ENCODE data around the gene TGM1. TPM values are rescaled to one million over a fixed set of nuclear protein-coding genes. Genes with fewer than 3 reads are reported as not detected.

TGM1 gene
- total RNA-seq, 1 experiment from 2014 or later: 2.9 TPM

DNA sequence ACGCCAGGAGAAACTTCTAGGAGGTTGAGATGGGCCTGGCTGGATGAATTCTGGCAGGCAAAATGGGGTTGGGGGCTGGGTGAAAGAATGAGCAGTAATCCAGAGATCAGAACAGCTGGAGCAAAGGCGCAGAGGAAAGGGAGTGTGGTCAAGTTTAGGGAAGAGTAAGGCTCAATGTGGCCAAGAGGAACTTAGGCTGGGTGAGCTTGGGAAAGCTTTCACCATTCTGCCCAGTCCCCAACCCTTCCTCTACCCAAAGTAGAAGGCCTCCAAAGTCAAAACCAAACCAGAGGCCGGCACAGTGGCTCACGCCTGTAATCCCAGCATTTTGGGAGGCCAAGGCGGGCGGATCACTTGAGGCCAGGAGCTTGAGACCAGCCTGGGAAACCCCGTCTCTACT lies 18.7 kb upstream of the TGM1 start:
- H3K27ac Mint-ChIP-seq: no peak overlapping the region; a peak in 1 of 7 replicates
- Histone ChIP-seq H3T11ph (ENCODE audit: low read length) (no peak overlapping the region), H3K4me1 (ENCODE audit: insufficient read depth, low read length) (no peaks in the 10 kb centered on the region), H2BK15ac (ENCODE audit: low read depth, low read length) (no peak overlapping the region), H4K5ac (ENCODE audit: insufficient read length, low read depth, low read length) (no peak overlapping the region), H2BK120ac (ENCODE audit: low read depth, low read length, poor library complexity, severe bottlenecking) (no peak overlapping the region), H3K23me2 (ENCODE audit: insufficient read length, low read depth, low read length, poor library complexity, severe bottlenecking) (no peaks in the 10 kb centered on the region), H4K8ac (replicated peaks; ENCODE audit: insufficient read length, low read depth, low read length) (no peak overlapping the region), H3K56ac (ENCODE audit: insufficient read length, low read depth, low read length) (no peak overlapping the region), H3K9me3 (ENCODE audit: control insufficient read depth, low read depth, low read length) (no peaks in the 10 kb centered on the region), H3K4ac (ENCODE audit: low read depth, low read length) (no peak overlapping the region), H3K79me2 (ENCODE audit: insufficient read depth, low read length) (no peaks in the 10 kb centered on the region), H3K23ac (ENCODE audit: insufficient read length, low read depth, low read length) (no peak overlapping the region), H2BK5ac (ENCODE audit: insufficient read length, low read length) (no peak overlapping the region), H3K27me3 (ENCODE audit: insufficient read depth, low read length) (no peaks in the 10 kb centered on the region), H3K27ac (ENCODE audit: insufficient read length, low read depth, low read length) (no peak overlapping the region), H3K79me1 (ENCODE audit: insufficient read depth, low read depth, low read length, poor library complexity, severe bottlenecking) (no peaks in the 10 kb centered on the region), H2BK20ac (ENCODE audit: low read depth, low read length, poor library complexity, severe bottlenecking) (no peak overlapping the region), H3K18ac (ENCODE audit: insufficient read length, low read depth, low read length) (no peak overlapping the region), H3K9ac (ENCODE audit: extremely low read depth, insufficient read length, low read length) (no peak overlapping the region), H3K14ac (ENCODE audit: insufficient read depth, low read length) (no peak overlapping the region), H2BK12ac (ENCODE audit: insufficient read length, low read depth, low read length) (no peak overlapping the region), H3K4me2 (ENCODE audit: insufficient read depth, insufficient read length, low read length) (no peak overlapping the region), H4K91ac (ENCODE audit: insufficient read length, low read depth, low read length) (no peak overlapping the region), H2AFZ (ENCODE audit: low read length) (no peak overlapping the region), H2AK5ac (ENCODE audit: insufficient read length, low read length) (no peak overlapping the region), H4K20me1 (ENCODE audit: control insufficient read depth, insufficient read depth, insufficient read length) (no peaks in the 10 kb centered on the region)
- no peak overlapping the region for H3K4me3 Mint-ChIP-seq
- H3K9me3 Mint-ChIP-seq: no peaks in the 10 kb centered on the region
- H3K4me1 Mint-ChIP-seq: peaks cover 2% of the 10 kb centered on the region in 2 experiments; a peak in 1 of 4 replicates
- no peak for DNase-seq
- WGBS (ENCODE audit: extremely low coverage, insufficient read length, low lambda C conversion rate): no CpG with 5 or more reads among the region's 7 CpGs
- TF ChIP-seq, protein P1, sequence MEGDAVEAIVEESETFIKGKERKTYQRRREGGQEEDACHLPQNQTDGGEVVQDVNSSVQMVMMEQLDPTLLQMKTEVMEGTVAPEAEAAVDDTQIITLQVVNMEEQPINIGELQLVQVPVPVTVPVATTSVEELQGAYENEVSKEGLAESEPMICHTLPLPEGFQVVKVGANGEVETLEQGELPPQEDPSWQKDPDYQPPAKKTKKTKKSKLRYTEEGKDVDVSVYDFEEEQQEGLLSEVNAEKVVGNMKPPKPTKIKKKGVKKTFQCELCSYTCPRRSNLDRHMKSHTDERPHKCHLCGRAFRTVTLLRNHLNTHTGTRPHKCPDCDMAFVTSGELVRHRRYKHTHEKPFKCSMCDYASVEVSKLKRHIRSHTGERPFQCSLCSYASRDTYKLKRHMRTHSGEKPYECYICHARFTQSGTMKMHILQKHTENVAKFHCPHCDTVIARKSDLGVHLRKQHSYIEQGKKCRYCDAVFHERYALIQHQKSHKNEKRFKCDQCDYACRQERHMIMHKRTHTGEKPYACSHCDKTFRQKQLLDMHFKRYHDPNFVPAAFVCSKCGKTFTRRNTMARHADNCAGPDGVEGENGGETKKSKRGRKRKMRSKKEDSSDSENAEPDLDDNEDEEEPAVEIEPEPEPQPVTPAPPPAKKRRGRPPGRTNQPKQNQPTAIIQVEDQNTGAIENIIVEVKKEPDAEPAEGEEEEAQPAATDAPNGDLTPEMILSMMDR (conservative IDR thresholded peaks at IDR 0.05): no peak
- no peaks in the 10 kb centered on the region for H3K36me3 Mint-ChIP-seq (ENCODE audit: insufficient read depth in 1 of 3, low read depth in 3 of 3)
- no peaks in the 10 kb centered on the region for H3K27me3 Mint-ChIP-seq (ENCODE audit: low read depth)
